Adrenal gland (tissue), 12 donors: ENCODE results near the gene FUT7. TPM values are rescaled to one million over a fixed set of nuclear protein-coding genes. Genes with fewer than 3 reads are reported as not detected.

ENCODE experiments used
- DNase-seq, 7 donors: peaks; one replicate each; pipeline ENCODE4 v3.0.0-alpha.2; 2019 to 2020
- H3K27ac ChIP-seq, 5 donors: fragments of 200-600 bp; sonication (generic) in 4 of 5; 1 replicate in 3 of 5; 2 replicates in 2 of 5; pipeline versions ENCODE4 v1.5.1 to v1.8.0; 2016 to 2020; ENCODE audit warnings: mild to moderate bottlenecking in 1 of 5
- H3K27me3 ChIP-seq: fragments of 200-600 bp; 2 replicates; pipeline ENCODE4 v1.8.0; 2021
- H3K36me3 ChIP-seq, 2 donors: fragments of 200-600 bp; replicated peaks in 1 of 2; 1 replicate in 1 of 2; 2 replicates in 1 of 2; pipeline versions ENCODE4 v1.5.1 to v1.8.0; 2018 to 2022
- H3K4me1 ChIP-seq, 2 donors: fragments of 200-600 bp; replicated peaks in 1 of 2; 1 replicate in 1 of 2; 2 replicates in 1 of 2; pipeline versions ENCODE4 v1.5.1 to v1.8.0; 2018 to 2021
- H3K4me3 ChIP-seq, 4 donors: fragments of 200-600 bp; sonication (generic) in 3 of 4; one replicate each; pipeline ENCODE4 v1.5.1; 2016 to 2018
- H3K9me3 ChIP-seq, 3 donors: fragments of 200-600 bp; sonication (generic) in 1 of 3; replicated peaks in 1 of 3; 1 replicate in 2 of 3; 2 replicates in 1 of 3; pipeline versions ENCODE4 v1.5.1 to v1.8.0; 2016 to 2021
- POLR2A ChIP-seq, 2 donors: fragments of 450-650 bp; IDR thresholded peaks; one replicate each; pipeline ENCODE4 v1.6.1; 2017; ENCODE audit warnings: antibody characterized with exemption in 2 of 2, mild to moderate bottlenecking in 2 of 2, moderate library complexity in 1 of 2
- WGBS, 4 donors: extraction: QIAGEN DNeasy Blood & Tissue Kit in 2 of 4; methylation state at CpG; one replicate each; pipeline versions ENCODE4 v1.1.5 to v1.1.7; 2013 to 2017; 5-methylcytosine and 5-hydroxymethylcytosine counted together
- intact Hi-C, 2 donors: fragments of 100-400 bp; cut with DNase I; formaldehyde crosslinking; loops; one replicate each; pipeline versions ENCODE4 v1.14.1 to v1.15.0; 2022 to 2023
- polyA plus RNA-seq, 3 donors: library from polyadenylated mRNA; stranded (reverse); fragments of 200-250 nt in 2 of 3; fragments of 350-450 nt in 1 of 3; fragmentation: Illumina TruSeq in 1 of 3; extraction: RNeasy Lipid Tissue Mini Kit (QIAGEN cat#74804) in 1 of 3; gene quantifications; one replicate each; pipeline ENCODE4 v1.2.3, GENCODE V29; 2013 to 2014
- total RNA-seq, 9 donors: library from RNA; depleted of rRNA in 4 of 9; stranded (reverse); fragments of >200 nt in 4 of 9; fragments of 120-200 nt in 1 of 9; fragmentation: NEBNext Ultra II Directional in 1 of 9; extraction: Animal tissue kit (Norgen Biotek cat#: 25700) in 1 of 9; gene quantifications; one replicate each; pipeline versions ENCODE4 v1.1.0 to v1.2.4, GENCODE V29; 2013 to 2023
- TF ChIP-seq, protein P1 (sequence below), 6 experiments: fragments of 450-650 bp in 4 of 6; fragments of 200-600 bp in 2 of 6; sonication (generic) in 1 of 6; IDR thresholded peaks; 1 replicate in 5 of 6; 2 replicates in 1 of 6; pipeline versions ENCODE4 v1.5.1 to v1.8.0; 2016 to 2021; ENCODE audit warnings: antibody characterized with exemption in 6 of 6, mild to moderate bottlenecking in 2 of 6, moderate library complexity in 1 of 6
- donor health status: healthy with polysubstance abuse.
- donor health status: Bipolar disorder and iron deficiency.
- donor health status: DM: yes; HTN: yes; CAD: no.
- donor health status: DM: no; HTN: no; CAD: no.
- donor health status: DM: no; HTN: no; CAD: no.
- donor health status: DM: yes; HTN: yes; CAD: no.

FUT7 gene
- total and polyA plus RNA-seq, 12 donors, result 0.11 to 0.69 (median 0.17) TPM; not detected in 5

DNA sequence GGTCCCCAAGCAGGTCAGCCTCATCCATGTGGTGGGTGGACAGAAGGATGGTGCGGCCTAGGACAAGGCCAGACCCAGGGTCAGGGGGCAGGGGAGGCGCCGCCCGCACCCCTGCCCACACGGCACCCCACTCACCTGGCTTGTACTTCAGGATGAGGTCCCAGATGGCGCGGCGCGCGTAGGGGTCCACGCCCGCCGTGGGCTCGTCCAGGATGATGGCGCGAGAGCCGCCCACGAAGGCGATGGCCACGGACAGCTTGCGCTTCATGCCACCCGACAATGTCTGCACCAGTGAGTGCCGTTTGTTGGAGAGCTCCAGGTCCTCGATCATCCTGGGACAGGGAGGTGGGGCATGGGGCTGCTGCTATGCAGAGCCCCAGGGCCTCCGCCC is 16.4 kb downstream of the FUT7 start:
- WGBS, 4 donors, result 95 to 99% (median 97%) methylated on average over 21 to 25 of the region's 25 CpGs
- no peak for TF ChIP-seq POLR2A (IDR thresholded peaks at IDR 0.05)
- TF ChIP-seq, protein P1, sequence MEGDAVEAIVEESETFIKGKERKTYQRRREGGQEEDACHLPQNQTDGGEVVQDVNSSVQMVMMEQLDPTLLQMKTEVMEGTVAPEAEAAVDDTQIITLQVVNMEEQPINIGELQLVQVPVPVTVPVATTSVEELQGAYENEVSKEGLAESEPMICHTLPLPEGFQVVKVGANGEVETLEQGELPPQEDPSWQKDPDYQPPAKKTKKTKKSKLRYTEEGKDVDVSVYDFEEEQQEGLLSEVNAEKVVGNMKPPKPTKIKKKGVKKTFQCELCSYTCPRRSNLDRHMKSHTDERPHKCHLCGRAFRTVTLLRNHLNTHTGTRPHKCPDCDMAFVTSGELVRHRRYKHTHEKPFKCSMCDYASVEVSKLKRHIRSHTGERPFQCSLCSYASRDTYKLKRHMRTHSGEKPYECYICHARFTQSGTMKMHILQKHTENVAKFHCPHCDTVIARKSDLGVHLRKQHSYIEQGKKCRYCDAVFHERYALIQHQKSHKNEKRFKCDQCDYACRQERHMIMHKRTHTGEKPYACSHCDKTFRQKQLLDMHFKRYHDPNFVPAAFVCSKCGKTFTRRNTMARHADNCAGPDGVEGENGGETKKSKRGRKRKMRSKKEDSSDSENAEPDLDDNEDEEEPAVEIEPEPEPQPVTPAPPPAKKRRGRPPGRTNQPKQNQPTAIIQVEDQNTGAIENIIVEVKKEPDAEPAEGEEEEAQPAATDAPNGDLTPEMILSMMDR (IDR thresholded peaks at IDR 0.05), result no peak
- Histone ChIP-seq H3K27ac (no peak overlapping the region), H3K9me3 (no peaks in the 10 kb centered on the region), H3K4me1 (no peaks in the 10 kb centered on the region), H3K27me3 (no peaks in the 10 kb centered on the region), H3K36me3 (peaks cover 0 to 49% of the 10 kb centered on the region in 2 donors), H3K4me3 (no peak overlapping the region)
- no peak for DNase-seq
- intact Hi-C loops, result no loop called here

DNA sequence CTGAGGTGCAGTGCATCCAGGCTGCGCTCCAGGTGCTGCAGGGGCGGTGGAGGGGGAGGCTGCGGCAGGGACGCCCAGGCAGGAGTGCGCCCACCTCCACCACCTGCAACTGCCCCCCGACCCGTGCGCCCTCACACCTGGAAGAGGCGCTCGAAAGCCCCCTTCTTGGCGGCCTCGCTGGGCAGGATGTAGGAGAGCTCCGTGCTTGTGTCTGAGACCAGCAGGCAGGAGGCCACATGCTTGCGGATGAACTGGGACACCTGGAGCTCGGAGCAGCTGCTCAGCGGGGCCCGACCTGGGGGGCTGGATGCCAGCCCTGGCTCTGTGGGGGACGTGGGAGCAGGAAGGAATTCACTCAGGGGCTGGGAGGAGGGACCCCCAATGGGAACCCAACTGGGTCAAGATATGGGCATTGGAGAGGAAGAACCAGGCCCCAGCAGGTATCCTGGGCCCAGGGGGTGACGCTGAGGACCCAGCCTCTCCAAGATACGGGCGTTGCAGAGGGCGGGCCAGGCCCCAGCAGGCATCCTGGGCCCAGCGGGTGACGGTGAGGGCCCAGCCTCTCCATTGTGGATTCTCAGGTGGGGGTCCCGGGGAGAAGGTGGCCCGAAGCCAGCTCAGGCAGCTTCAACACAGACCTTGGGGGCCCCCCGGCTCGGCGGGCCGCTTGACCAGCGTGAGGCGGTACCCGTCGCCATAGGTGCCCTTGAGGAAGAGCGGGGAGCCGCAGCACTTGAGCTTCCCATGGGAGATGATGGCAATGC is 16.9 kb downstream of the FUT7 start:
- Histone ChIP-seq H3K4me1 (no peaks in the 10 kb centered on the region), H3K4me3 (no peak overlapping the region), H3K27me3 (no peaks in the 10 kb centered on the region), H3K36me3 (peaks cover 0 to 49% of the 10 kb centered on the region in 2 donors), H3K9me3 (no peaks in the 10 kb centered on the region), H3K27ac (no peak overlapping the region)
- WGBS, 4 donors, result 96 to 98% (median 97%) methylated on average over 19 to 36 of the region's 36 CpGs
- no peak for TF ChIP-seq POLR2A (IDR thresholded peaks at IDR 0.05)
- TF ChIP-seq, protein P1 (IDR thresholded peaks at IDR 0.05), result no peak
- intact Hi-C loops, result no loop called here
- DNase-seq, result no peak

DNA sequence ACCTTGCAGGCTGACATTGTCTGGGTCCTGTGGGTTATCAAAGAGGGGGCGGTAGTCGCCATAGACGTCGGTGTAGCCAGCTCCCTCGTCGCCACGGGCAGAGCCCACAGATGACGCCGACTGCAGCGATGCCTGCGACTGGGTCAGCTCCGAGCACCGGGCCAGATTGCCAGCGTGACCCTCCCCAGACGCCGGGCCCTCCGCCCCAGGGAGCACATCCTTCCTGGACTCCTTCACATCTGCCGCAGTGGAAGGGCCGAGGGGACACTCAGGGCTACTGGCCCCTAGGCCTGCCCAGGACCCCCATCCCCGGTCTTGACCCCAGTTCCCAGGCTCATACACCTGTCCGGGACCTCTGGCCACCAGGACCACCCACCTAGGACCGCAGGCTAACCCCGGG is 17.7 kb downstream of the FUT7 start:
- no peak for DNase-seq
- H3K9me3 ChIP-seq, result no peaks in the 10 kb centered on the region
- peaks cover 0 to 49% of the 10 kb centered on the region in 2 donors for H3K36me3 ChIP-seq
- no peak overlapping the region for H3K4me3 ChIP-seq
- H3K27ac ChIP-seq, result no peak overlapping the region
- TF ChIP-seq, protein P1 (IDR thresholded peaks at IDR 0.05), result no peak
- TF ChIP-seq POLR2A (IDR thresholded peaks at IDR 0.05), result no peak
- H3K27me3 ChIP-seq, result no peaks in the 10 kb centered on the region
- 92 to 96% (median 93%) methylated on average over 20 to 23 of the region's 23 CpGs; no CpG with 5 or more reads in 1 of the 4 donors for WGBS, 4 donors
- intact Hi-C loops, result no loop called here
- no peaks in the 10 kb centered on the region for H3K4me1 ChIP-seq

DNA sequence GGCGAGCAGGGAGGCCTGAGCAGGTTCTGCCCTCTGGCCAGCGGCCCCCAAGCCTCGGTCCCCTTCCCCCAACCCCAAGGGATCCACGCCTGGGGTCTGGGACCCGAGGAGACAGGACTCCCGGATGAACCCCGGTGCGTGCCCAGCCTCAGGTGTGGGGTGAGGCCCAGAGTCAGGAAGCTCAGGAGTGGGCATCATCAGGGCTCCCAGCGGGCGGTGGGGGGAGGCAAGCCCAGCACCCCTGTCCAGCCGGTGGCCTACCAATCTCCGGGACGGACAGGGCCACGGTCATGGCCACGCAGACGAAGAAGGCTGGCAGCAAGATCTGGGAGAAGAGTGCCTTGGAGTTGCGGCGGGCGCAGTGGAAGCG is 18.3 kb downstream of the FUT7 start:
- H3K27ac ChIP-seq, result no peak overlapping the region
- 80 to 96% (median 94%) methylated on average over 2 to 20 of the region's 20 CpGs for WGBS, 4 donors
- TF ChIP-seq, protein P1 (IDR thresholded peaks at IDR 0.05), result no peak
- TF ChIP-seq POLR2A (IDR thresholded peaks at IDR 0.05), result no peak
- no peak overlapping the region for H3K4me3 ChIP-seq
- no peaks in the 10 kb centered on the region for H3K4me1 ChIP-seq
- no peak for DNase-seq
- intact Hi-C loops, result no loop called here
- no peaks in the 10 kb centered on the region for H3K27me3 ChIP-seq
- no peaks in the 10 kb centered on the region for H3K9me3 ChIP-seq
- peaks cover 0 to 49% of the 10 kb centered on the region in 2 donors for H3K36me3 ChIP-seq
